Measurements from ENCODE around the gene ASPSCR1. TPM values are rescaled to one million over a fixed set of nuclear protein-coding genes. Genes with fewer than 3 reads are reported as not detected.
A peak's percentile ranks its signal among the peaks of the same experiment; 100 is the strongest.

ASPSCR1 gene
- total and polyA plus RNA-seq, 2 of the 13 experiments (the other 11 are each of a cell fraction or from before 2014, with no cell fraction given), result 274 to 314 TPM

- TF ChIP-seq SSRP1 (CRISPR knock-in tag; IDR thresholded peaks at IDR 0.05) (0 out of 2 replicates have a peak, but pooled peaks have one; percentile 20), ZBTB33 (CRISPR knock-in tag; IDR thresholded peaks at IDR 0.05) (peak; percentile 44; the same call in 1 of the 2 replicates), CAMTA2 (CRISPR knock-in tag; IDR thresholded peaks at IDR 0.05; ENCODE audit: borderline replicate concordance) (no peak), KDM2A (CRISPR knock-in tag; IDR thresholded peaks at IDR 0.05; ENCODE audit: borderline replicate concordance, low read depth) (0 out of 2 replicates have a peak, but pooled peaks have one; percentile 41), RBM39 (IDR thresholded peaks at IDR 0.05; ENCODE audit: low read depth, low read length, poor library complexity, severe bottlenecking) (no peak), XBP1 (CRISPR knock-in tag; IDR thresholded peaks at IDR 0.05) (no peak), ZNF768 (CRISPR knock-in tag; IDR thresholded peaks at IDR 0.05) (0 out of 2 replicates have a peak, but pooled peaks have one; percentile 12), AGO2 (optimal IDR thresholded peaks at IDR 0.05; ENCODE audit: low read depth, low read length) (peak; percentile 42)
- intact Hi-C loops (cut with micrococcal nuclease; ENCODE audit: unreplicated experiment), result loop anchor here (5.0 kb wide), 1 partner anchor 44 kb away; the partner anchor contains the start of gene FASN
- ChIA-PET CTCF (ENCODE audit: low intra/inter-chr PET ratio, low total read pairs) (no interaction called here), POLR2A (interaction anchor here (0.9 to 1.6 kb wide), 3 partner anchors 10 to 16 kb away, joined by 3 read pairs; partner anchors contain the start of gene DCXR)
- BruUV-seq (replicated peaks), result no TSS peak
- Histone ChIP-seq H3K9ac (ENCODE audit: insufficient read depth, low read depth, low read length) (peak overlapping the region; percentile 94; the same call in 1 of the 2 replicates), H3K9me3 (ENCODE audit: low read length) (no peaks in the 10 kb centered on the region), H3K27ac (ENCODE audit: extremely low read length, insufficient read depth, low read length) (no peak overlapping the region), H3K4me2 (ENCODE audit: low read depth, low read length) (peak overlapping the region; percentile 92), H3K79me2 (ENCODE audit: insufficient read depth, low read length) (peaks cover 37% of the 10 kb centered on the region), H3K36me3 (replicated peaks in 1 of 2; ENCODE audit: control insufficient read depth in 1 of 2, insufficient read depth in 2 of 2, low read length in 2 of 2) (peaks cover 26 to 44% of the 10 kb centered on the region in 2 experiments), H3K4me1 (ENCODE audit: insufficient read depth, low read length) (peaks cover 66% of the 10 kb centered on the region), H4K20me1 (ENCODE audit: insufficient read depth, low read length) (no peaks in the 10 kb centered on the region; the same call in 1 of the 2 replicates), H3K27me3 (ENCODE audit: control insufficient read depth in 1 of 2, insufficient read depth in 2 of 2, low read length in 2 of 2) (no peaks in the 10 kb centered on the region; a peak in 2 of 5 replicates), H3K4me3 (replicated peaks in 1 of 3; ENCODE audit: insufficient read depth in 1 of 3, low read depth in 2 of 3, low read length in 3 of 3) (peak overlapping the region in 1 of 3 experiments; percentile 99; a peak in 2 of 6 replicates), H2AFZ (ENCODE audit: low read length) (no peak overlapping the region)
- FAIRE-seq, result no peak
- no peak for ATAC-seq
- over 99% methylated on average over 25 of the region's 28 CpGs for WGBS (ENCODE audit: low lambda C conversion rate)
- in situ Hi-C loops (cut with HindIII; ENCODE audit: extremely low pct_ligation_motif_present, low pct_unique_long_range_greater_than_20kb), result no loop called here
- DNase-seq (ENCODE audit: low spot score), result no peak
Observed at GRCh38 chr17:82053556-82054263, 76.3 kb downstream of the ASPSCR1 start.
